ENCODE results near the gene CYB5RL.

Gene CYB5RL

GRCh38 chr1:54218883-54219687, 19.3 kb upstream of the CYB5RL start:
- TF ChIP-seq, protein P1, sequence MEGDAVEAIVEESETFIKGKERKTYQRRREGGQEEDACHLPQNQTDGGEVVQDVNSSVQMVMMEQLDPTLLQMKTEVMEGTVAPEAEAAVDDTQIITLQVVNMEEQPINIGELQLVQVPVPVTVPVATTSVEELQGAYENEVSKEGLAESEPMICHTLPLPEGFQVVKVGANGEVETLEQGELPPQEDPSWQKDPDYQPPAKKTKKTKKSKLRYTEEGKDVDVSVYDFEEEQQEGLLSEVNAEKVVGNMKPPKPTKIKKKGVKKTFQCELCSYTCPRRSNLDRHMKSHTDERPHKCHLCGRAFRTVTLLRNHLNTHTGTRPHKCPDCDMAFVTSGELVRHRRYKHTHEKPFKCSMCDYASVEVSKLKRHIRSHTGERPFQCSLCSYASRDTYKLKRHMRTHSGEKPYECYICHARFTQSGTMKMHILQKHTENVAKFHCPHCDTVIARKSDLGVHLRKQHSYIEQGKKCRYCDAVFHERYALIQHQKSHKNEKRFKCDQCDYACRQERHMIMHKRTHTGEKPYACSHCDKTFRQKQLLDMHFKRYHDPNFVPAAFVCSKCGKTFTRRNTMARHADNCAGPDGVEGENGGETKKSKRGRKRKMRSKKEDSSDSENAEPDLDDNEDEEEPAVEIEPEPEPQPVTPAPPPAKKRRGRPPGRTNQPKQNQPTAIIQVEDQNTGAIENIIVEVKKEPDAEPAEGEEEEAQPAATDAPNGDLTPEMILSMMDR (IDR thresholded peaks at IDR 0.05), result no peak

- TF ChIP-seq, protein P1 (IDR thresholded peaks at IDR 0.05), result no peak
These were observed 15.7 kb upstream of the CYB5RL start for GRCh38 chr1:54215523-54215922.

- TF ChIP-seq, protein P1 (IDR thresholded peaks at IDR 0.05), result no peak
These were observed 13.0 kb upstream of the CYB5RL start for GRCh38 chr1:54212872-54213271.

GRCh38 chr1:54207287-54207686, 7.5 kb upstream of the CYB5RL start:
- TF ChIP-seq, protein P1 (IDR thresholded peaks at IDR 0.05), result no peak

DNA sequence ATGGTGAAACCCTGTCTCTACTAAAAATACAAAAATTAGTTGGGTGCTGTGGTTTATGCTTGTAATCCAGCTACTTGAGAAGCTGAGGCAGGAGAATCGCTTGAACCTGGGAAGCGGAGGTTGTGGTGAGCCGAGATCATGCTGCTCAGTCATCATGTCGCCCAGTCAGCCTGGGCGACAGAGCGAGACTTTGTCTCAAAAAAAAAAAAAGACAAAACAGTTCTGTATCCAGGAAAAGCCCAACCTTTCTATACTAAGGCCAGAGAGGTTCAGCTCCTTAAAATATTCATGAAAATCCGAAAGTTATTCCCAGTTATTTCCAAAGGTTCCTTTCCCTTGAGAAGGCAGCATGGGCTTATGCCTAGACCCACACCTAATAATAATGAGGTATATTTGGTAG, 4.4 kb upstream of the CYB5RL start:
- TF ChIP-seq, protein P1 (IDR thresholded peaks at IDR 0.05), result no peak

DNA sequence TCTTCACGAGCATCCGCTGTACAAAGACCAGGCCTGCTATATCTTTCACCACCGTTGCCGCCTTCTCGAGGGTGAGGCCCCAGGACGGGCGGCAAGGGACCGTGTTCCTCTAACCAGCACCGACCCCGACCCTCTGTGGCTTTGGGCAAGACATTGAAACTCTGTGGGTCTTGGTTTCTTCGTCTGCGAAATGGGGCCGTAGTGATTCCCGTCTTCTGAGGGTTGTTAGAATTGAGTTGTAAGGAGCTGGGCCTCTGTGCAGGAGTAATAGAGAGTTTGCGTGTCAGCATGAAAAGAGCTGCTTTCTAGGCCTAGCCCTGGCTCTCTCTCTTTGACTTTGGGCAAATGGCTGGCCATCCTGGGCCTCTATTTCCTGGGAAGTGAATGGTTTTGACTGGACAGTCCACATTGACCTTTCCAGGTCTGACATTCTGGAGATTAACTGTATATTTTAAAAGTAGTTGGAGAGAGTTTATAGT, 728 bp upstream of the CYB5RL start:
- TF ChIP-seq, protein P1 (IDR thresholded peaks at IDR 0.05), result no peak

DNA sequence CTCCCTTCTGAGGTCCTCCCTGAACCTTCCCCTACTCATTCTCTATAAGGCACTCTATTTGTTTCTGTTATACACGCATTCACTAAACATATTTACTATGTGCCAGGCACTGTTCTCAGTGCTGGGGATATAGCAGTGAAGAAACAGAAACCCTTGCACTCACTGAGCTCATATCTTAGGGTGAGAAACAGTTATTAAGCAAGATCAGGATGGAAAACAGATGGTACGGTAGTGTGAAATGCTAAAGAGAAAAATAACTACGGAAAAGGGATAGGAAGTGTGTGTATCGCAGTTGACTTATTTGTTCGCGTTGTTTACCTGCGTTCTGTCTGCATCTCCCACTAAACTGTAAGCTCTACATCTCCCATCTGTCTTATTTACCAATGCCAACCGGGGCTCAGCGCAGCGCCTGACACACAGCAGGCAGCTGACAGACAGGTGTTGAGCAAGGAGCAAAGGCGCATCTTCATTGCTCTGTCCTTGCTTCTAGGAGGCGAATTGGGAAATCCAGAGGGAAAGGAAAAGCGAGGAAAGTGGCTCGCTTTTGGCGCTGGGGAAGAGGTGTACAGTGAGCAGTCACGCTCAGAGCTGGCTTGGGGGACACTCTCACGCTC, 572 bp downstream of the CYB5RL start:
- TF ChIP-seq, protein P1 (IDR thresholded peaks at IDR 0.05), result no peak
